D721Med (cell line): ENCODE results near the gene NAA10.

ENCODE experiments used
- DNase-seq: peaks from one replicate; pipeline ENCODE4 v3.0.0; 2011; ENCODE audit warnings: low spot score; ENCODE audit not compliant: insufficient read length
- FAIRE-seq: peaks from 2 replicates; lab custom pipeline; 2011; peaks lifted over from hg19 to GRCh38; lab: Jason Lieb, UNC
- CTCF ChIP-seq: IDR thresholded peaks from 2 replicates; pipeline ENCODE4 v1.5.1; 2012; ENCODE audit warnings: mild to moderate bottlenecking, control low read depth; ENCODE audit not compliant: insufficient read depth; ENCODE audit errors: missing control alignments

NAA10 gene

GRCh38 chrX:153931748-153932147, 3.1 kb downstream of the NAA10 start:
- FAIRE-seq (no peak), DNase-seq (no peak)
- no peak for TF ChIP-seq CTCF

- DNase-seq (no peak), FAIRE-seq (no peak)
- TF ChIP-seq CTCF, result no peak
Measured at GRCh38 chrX:153931151-153931550, 3.7 kb downstream of the NAA10 start.

- FAIRE-seq, result no peak
- no peak for TF ChIP-seq CTCF
- DNase-seq, result no peak
Measured at GRCh38 chrX:153930011-153930910, 4.6 kb downstream of the NAA10 start.

- no peak for TF ChIP-seq CTCF
- FAIRE-seq, result no peak
- DNase-seq, result no peak
Measured at GRCh38 chrX:153929576-153929975, 5.3 kb downstream of the NAA10 start.

GRCh38 chrX:153928846-153929245, 6.0 kb downstream of the NAA10 start:
- FAIRE-seq (no peak), DNase-seq (no peak)
- no peak for TF ChIP-seq CTCF

- TF ChIP-seq CTCF, result no peak
- peak; percentile 80 for DNase-seq
- no peak for FAIRE-seq
Measured at GRCh38 chrX:153927922-153928760, 6.7 kb downstream of the NAA10 start.
